ENCODE results near the gene MTHFSD.

GRCh38 chr16:86571530-86571915 is 16.5 kb upstream of the MTHFSD start:
- TF ChIP-seq POLR2AphosphoS5 (IDR thresholded peaks at IDR 0.05) (no peak), POLR2A (IDR thresholded peaks at IDR 0.05) (no peak)

Measured in spleen (tissue), 3 donors.